ENCODE results near the gene BABAM2.
A peak's percentile ranks its signal among the peaks of the same experiment; 100 is the strongest.
"Not testable (repeated sequence)": the region's sequence is repeated elsewhere in the genome, so short reads cannot be mapped to it uniquely, and the experiment has no call there.

The BABAM2 gene

GRCh38 chr2:28080911-28081310 lies 190.4 kb downstream of the BABAM2 start:
- peak; percentile 89 for DNase-seq (ENCODE audit: low spot score)

DNA sequence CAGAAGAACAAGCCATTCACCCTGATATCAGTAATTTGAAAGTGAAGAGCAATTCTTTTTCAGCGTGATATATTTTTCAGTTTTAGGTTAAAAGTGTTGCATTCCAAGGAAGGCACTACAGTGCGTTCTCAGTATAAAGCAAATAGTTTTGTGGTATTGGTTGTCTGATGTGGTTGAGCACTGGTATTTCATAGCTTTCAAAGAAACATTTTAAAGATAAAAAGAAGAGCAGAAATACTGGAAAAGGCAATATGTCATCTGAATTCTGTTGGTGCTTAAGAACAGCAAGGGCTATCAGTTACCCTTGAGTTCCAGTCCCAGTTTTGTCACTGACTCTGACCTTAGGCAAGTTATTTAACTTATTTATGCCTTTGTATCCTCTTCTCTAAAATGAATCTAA lies 191.6 kb downstream of the BABAM2 start:
- DNase-seq (ENCODE audit: low spot score): no peak

DNA sequence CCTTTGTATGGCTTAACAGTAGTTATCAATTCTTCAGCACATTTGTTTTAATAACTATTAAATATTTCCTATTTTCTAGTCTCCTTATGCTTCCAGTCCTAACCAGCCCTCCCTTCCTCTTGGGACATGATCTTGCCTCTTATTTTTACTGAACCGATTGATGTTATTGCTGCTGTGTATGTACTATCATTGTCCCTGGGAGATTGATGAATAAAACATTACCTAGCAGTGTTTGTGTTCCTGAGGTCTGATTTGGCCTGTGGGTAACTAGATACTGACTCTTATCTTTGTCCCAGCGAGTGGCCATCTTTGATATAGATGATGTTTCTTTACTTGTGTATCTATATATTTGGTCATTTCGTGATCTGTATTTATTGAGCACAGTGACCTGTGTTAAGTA lies 192.9 kb downstream of the BABAM2 start:
- DNase-seq (ENCODE audit: low spot score): no peak

- no peak for DNase-seq (ENCODE audit: low spot score)
Measured at GRCh38 chr2:28084564-28084963, 194.0 kb downstream of the BABAM2 start.

- DNase-seq (ENCODE audit: low spot score): no peak
Measured at GRCh38 chr2:28085201-28085600, 194.7 kb downstream of the BABAM2 start.

DNA sequence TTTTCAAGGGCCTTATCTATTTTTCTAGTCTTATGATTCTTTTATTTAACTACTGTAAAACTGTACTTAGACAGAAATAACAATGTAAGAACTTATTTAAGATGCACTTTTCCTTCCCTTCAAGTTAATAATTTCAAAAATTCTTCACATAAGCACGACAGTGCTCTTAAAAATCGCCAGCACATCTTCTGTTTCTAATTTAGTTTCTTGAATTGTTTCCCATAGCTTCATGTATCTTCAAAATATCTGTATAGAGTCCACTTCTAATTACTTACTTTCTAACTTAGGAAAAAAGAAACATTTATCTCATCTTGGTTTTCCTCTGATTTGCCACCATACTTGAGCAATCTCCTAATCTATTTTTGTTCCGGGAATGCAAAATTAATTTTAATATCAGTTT lies 196.1 kb downstream of the BABAM2 start:
- DNase-seq (ENCODE audit: low spot score): no peak

DNA sequence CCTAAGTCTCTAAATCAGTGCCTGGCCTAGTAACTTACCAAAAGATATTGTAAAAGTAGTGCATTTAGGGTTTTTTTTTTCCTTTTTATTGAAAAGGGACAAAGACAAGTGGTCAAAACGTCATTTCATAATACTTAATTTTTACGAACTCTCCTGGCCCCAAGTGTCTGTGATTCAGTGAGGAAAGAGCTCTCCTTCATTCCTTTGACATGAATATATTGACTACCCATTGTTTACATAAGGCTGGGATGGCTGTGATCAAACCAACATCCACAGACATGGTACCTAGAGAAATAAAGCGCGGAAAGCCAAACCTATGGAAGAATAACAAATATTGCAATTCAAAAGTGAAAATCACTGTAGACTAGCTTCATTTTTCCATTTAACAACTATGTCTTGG lies 198.4 kb downstream of the BABAM2 start:
- no peak for DNase-seq (ENCODE audit: low spot score)

GRCh38 chr2:28089486-28089885 lies 199.0 kb downstream of the BABAM2 start:
- DNase-seq (ENCODE audit: low spot score): no peak

DNA sequence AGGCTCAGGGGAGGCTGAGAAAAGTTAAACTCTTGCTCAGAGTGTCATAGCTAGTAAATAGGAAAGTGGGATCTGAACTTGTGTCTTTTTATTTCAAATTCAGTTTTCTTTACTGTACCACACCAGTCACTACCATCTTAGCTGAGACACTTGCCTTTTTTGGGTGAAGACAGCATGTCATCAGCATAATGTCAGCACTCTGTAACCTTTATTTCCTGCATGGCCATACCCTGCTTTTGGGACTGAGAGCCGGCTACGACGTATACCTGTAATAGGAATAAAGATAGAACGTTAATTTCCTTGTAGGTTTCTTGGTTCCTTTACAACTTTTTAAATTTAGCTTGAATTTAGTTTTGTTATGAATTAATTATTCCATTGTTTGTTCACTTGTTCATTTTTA lies 202.8 kb downstream of the BABAM2 start:
- no peak for DNase-seq (ENCODE audit: low spot score)

GRCh38 chr2:28093768-28094167 lies 203.2 kb downstream of the BABAM2 start:
- DNase-seq (ENCODE audit: low spot score): no peak

DNA sequence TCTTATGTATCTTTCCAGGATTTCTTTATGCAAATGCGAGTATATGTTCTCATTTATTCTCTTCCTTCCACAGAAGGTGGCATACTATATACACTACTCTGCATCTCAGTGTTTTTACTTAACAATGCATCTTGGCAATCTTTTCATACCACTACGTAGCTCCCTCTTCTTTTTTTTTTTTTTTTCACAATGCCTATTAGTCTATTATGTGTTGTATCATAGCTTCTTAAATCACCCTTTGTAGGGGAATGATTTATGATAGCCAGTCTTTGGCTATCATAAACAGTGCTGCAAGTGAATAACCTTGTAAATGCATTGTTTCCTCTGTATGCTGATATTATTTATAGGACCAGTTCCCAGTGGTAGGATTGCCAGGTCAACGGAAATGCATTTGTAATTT lies 204.2 kb downstream of the BABAM2 start:
- DNase-seq (ENCODE audit: low spot score): peak; percentile 42

GRCh38 chr2:28095622-28096021 lies 205.1 kb downstream of the BABAM2 start:
- DNase-seq (ENCODE audit: low spot score): no peak

GRCh38 chr2:28096421-28096820 lies 205.9 kb downstream of the BABAM2 start:
- no peak for DNase-seq (ENCODE audit: low spot score)

GRCh38 chr2:28098501-28099225 lies 208.1 kb downstream of the BABAM2 start:
- DNase-seq (ENCODE audit: low spot score): no peak

- no peak for DNase-seq (ENCODE audit: low spot score)
Measured at GRCh38 chr2:28101123-28101522, 210.6 kb downstream of the BABAM2 start.

GRCh38 chr2:28101892-28102291 lies 211.4 kb downstream of the BABAM2 start:
- DNase-seq (ENCODE audit: low spot score): no peak

DNA sequence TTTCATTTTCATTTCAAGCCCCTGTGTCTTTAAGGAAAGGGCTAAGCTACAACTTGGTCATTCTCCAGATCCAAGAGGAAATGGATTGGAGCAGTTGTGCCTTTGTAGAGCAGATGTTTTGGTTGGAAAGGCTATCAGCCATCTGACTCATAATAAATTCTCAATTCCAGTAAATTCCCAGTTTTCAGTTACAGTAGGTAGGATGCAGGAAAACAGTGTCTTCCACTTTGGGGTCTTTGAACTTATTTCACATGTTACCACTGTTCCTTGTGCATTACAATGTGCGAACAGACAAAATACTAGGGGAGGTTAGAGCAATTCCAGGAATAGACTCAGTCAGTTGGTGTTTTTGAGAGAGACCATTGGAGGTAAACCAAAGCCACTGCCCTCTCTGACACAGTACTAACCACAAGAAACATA lies 211.9 kb downstream of the BABAM2 start:
- peak; percentile 62 for DNase-seq (ENCODE audit: low spot score)

GRCh38 chr2:28103611-28104010 lies 213.1 kb downstream of the BABAM2 start:
- DNase-seq (ENCODE audit: low spot score): no peak

GRCh38 chr2:28108143-28108542 lies 217.6 kb downstream of the BABAM2 start:
- DNase-seq (ENCODE audit: low spot score): no peak

GRCh38 chr2:28113771-28114170 lies 223.2 kb downstream of the BABAM2 start:
- DNase-seq (ENCODE audit: low spot score): not testable (repeated sequence)

GRCh38 chr2:28117104-28117596 lies 226.6 kb downstream of the BABAM2 start:
- no peak for DNase-seq (ENCODE audit: low spot score)

DNA sequence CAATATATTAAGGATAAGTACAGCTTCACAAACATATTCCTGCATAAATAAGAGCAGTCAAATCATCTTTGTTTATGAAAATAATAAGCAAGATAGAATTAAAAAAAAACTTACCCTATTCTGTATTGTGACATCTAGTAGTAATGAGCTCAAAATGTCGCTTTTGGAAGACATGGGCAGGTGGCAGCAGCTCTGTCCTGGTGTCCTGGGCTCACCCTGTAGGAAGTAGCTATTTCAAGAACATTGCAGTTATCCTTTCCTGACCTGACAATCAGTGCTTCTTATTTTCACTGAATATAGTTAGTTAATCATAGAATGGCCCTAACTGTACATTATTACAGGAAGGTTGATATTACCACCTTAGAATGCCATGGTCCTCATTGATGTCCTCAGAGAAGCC lies 229.1 kb downstream of the BABAM2 start:
- no peak for DNase-seq (ENCODE audit: low spot score)

DNA sequence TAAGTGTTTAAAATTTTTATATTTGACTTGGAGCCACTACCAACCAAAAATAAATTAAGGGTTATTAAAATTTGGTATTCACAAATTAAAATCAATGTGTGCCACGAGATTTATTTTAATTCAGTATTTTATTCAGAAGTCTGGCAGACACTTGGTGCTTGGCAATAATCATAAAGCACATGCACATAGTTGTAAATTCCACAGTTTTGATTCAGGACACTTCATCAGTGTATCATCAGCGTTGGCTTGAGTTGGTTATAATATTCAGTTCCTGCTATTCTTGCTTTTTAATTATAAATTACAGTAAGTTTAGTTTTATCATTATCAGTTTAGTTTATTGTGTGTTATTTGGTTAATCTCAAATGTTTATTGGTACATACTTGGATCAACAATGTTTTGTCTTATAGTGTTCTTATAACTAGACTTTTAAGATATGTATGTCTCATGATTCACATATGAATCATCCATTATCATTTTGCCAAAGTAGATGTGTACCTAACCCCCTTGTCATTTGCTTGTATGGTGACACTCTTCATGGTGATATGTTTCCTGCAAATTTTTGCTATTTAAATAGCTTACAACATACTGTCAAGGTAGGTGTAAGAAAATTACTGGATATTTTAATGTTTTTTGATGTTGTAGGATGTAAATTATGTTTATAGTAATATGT lies 237.9 kb downstream of the BABAM2 start:
- DNase-seq (ENCODE audit: low spot score): peak; percentile 26
